Fibroblast of mammary gland (primary cell): ENCODE results near the gene KRT222.
A peak's percentile ranks its signal among the peaks of the same experiment; 100 is the strongest.

Experiments used
- DNase-seq: peaks from one replicate; pipeline ENCODE4 v3.0.0-alpha.2; 2010; ENCODE audit warnings: low read depth
- H3K4me3 ChIP-seq: 2 replicates; pipeline ENCODE4 v1.5.1; 2011; ENCODE audit warnings: low read depth, mild to moderate bottlenecking, low read length, moderate library complexity; ENCODE audit not compliant: control insufficient read depth
- TF ChIP-seq, protein P1 (sequence below): conservative IDR thresholded peaks from 2 replicates; pipeline ENCODE4 v1.5.1; 2011; ENCODE audit warnings: low read depth, low read length, inconsistent platforms; ENCODE audit not compliant: control insufficient read depth, insufficient read depth

KRT222 gene

DNA sequence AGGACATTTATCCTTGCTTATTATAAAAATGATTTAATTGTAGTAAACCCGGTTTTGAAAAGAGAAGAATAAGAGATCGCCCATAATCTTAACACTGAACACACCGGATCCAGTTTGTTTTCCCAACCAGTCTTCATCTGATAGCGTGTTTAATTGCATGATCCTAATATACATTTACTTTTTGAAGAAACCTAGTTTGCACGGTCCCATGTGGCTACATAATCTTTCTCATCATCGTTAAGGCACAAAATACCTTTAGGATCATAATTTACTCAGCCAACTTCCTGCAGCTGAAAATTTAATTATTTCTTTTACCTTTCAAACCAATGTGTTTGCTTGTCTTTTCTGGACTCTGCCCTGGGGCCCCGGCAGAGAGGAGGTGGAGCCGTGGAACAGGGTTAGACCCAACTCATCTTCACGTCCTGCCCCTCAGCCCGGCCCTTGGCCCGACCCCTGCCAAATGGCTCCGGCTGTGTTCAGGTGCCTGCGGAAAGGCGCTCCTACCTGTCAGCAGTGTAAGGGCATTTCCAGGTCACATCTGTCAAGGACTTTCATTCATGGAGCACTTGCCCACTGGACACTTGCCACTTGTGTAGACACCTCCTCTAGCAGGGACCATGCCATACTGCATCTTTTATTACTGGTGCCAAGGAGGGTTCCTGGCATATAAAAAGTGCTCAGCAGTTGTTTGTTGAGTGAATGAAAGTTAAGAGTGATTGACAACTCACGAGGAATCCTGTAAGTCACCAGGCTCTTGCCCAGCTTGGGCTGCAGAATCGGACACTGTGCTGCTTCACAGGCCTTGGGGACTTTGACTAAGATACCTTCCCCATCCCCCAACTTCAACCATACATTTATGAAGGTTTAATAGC is 46.0 kb downstream of the KRT222 start:
- DNase-seq, result no peak
- no peak overlapping the region for H3K4me3 ChIP-seq
- TF ChIP-seq, protein P1, sequence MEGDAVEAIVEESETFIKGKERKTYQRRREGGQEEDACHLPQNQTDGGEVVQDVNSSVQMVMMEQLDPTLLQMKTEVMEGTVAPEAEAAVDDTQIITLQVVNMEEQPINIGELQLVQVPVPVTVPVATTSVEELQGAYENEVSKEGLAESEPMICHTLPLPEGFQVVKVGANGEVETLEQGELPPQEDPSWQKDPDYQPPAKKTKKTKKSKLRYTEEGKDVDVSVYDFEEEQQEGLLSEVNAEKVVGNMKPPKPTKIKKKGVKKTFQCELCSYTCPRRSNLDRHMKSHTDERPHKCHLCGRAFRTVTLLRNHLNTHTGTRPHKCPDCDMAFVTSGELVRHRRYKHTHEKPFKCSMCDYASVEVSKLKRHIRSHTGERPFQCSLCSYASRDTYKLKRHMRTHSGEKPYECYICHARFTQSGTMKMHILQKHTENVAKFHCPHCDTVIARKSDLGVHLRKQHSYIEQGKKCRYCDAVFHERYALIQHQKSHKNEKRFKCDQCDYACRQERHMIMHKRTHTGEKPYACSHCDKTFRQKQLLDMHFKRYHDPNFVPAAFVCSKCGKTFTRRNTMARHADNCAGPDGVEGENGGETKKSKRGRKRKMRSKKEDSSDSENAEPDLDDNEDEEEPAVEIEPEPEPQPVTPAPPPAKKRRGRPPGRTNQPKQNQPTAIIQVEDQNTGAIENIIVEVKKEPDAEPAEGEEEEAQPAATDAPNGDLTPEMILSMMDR, result no peak

DNA sequence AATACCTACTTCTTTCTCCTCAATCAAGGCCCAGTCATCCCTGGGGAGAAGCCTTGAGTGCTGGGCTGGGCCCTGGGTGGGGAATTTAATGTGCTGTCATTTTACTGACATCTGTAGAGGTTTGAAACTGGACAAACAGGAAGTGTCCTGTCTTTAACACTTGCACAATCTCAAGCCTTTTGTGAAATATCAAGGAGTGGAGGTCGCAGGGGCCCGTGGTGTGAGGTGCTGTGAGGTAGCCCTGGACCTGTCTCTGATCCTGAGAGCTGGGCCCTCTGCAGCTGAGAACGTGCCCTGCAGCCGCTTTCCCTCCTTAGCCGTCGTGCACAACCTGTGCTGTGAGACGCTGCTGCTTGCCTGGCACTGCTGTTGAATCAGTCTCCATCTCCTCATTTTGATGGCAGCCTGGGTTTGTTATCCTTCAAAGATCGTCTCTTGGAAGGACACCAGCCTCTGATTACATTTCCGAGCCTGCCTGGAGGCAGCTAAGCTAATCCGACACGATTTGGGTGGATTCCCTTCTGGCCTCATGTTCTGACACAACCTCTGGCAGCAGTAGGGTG is 47.2 kb downstream of the KRT222 start:
- H3K4me3 ChIP-seq, result no peak overlapping the region
- TF ChIP-seq, protein P1, result no peak
- no peak for DNase-seq

DNA sequence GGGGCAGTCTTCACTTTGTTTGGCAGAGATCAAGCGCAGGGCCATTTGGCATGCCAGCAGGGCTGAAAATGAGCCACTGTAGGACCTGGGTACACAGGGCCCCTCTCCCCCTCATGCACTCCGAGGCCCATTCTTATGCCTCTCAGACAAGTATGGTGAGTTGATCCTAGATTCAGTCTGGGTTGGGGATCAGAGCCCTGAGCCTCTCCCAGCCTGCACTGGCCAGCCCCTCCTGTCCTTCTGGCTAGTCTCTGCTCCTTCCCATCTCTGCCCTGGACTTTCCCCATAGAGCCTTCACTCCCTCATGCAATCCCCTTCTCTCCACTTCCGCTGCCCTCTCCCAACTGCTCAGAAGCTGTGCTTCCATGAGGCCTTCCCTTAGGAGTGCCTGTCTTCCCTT is 48.4 kb downstream of the KRT222 start:
- no peak overlapping the region for H3K4me3 ChIP-seq
- DNase-seq, result no peak
- TF ChIP-seq, protein P1, result no peak

DNA sequence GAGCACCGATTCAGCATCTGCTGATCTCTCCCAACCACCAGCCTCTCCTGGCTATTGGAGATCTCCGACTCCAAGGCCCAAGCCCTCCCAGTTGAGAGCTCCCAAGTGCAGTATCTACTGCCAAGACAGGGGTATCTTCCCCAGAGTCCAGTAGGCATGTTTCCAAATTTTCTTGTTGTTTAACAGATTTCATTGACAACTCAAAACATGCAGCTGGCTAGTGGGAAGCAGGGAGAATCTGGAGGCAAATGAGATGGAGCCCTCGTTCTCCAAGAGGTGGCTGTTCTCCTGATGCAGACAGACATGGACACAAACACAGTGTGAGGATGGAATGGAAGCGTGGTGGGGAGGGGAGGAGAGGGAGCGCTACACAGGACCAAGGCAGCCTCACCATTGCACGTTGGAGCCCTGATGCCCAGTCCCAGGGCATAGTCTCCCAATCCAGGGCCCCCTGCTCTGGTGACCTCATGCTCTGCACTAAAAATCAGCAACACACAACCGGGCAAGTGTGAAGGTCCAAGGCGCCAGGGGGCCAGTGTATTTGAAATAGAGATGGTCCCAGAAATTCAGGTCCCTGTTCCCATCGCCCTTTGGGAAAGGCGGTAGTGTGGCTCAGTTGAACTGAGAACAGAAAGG is 49.0 kb downstream of the KRT222 start:
- no peak overlapping the region for H3K4me3 ChIP-seq
- DNase-seq, result no peak
- TF ChIP-seq, protein P1, result no peak

DNA sequence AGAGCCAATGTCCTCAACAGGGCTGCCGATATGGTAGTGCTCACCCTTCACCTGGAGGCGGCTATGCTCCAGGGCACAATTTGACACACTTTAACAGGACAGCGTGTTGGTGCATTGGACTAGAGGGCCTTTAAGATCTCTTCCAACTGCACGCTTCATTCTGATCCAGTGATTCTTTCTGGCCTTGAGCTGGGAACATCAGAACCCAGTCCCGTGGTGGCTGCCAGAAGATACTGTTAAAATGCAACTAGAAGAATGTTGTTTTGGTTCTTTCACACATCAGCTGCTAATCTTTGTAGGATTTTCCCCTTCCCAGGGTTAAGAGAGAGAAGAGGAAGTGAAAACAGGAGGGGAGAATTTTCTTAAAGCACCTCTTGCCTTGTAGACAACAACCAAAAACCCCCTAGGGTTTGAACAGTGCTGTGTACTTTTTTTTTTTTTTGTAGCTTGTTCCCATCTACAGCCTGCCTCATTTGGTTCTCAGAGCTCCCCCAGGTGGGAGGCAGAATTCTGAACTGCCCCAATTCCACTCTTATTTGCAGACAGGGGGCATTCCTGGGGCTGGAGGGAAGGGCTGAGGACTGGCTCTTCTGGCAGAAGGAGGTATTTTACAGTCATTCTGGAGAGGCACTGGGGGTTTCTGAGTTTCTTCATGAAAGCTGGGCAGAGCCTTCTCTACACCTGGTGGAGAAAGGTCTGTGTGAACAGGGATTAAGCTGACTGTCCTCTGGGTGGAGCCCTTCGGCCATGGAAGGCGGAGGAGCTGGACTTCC is 49.7 kb downstream of the KRT222 start:
- TF ChIP-seq, protein P1, result peak; percentile 51
- no peak overlapping the region for H3K4me3 ChIP-seq
- peak; percentile 53 for DNase-seq

DNA sequence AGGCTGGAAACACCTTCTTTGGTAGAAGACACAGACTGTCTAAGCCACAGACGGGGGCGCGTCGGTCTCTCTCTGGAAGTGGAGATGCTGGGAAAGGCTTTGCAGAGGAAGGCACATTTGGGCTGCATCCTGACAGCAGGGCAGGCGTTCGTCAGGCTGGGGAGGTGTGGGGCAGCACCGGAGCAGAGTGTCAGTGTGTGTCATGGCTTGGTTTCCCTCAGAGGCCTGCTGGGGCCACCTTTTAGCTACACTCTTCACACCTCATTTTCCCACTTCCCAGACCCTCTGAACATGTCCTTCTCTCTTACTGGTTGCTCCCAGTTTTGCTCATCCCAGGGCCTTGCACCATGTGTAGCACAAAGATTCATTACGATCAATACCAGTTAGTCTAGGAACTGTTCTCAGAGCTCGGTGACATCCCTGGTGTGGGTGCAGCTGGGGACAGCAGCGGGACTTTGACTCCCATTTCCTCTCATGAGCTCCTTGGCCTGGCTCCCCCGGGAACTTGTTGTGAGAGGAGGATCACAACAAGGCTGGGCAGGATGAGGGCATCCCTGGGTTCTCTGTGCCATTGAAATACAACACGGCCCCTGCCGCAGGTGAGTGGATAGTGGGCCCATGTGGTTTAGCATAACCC is 50.4 kb downstream of the KRT222 start:
- no peak for DNase-seq
- TF ChIP-seq, protein P1, result no peak
- no peak overlapping the region for H3K4me3 ChIP-seq
